GM20431 (cell line): Measurements from ENCODE around the gene LNX1.
"Not testable (repeated sequence)": the region's sequence is repeated elsewhere in the genome, so short reads cannot be mapped to it uniquely, and the experiment has no call there.

Source experiments
- in situ Hi-C: fragments of 300-500 bp; cut with MseI, MboI; formaldehyde crosslinking; loops from one replicate; pipeline ENCODE4 v1.15.0; 2020; ENCODE audit warnings: low sequenced_read_pairs; ENCODE audit not compliant: unreplicated experiment

The LNX1 gene

GRCh38 chr4:53424280-53424679, 167.0 kb downstream of the LNX1 start:
- in situ Hi-C loops, result no loop called here

GRCh38 chr4:53422367-53422766, 168.9 kb downstream of the LNX1 start:
- in situ Hi-C loops, result no loop called here

- in situ Hi-C loops, result no loop called here
Observed at GRCh38 chr4:53421791-53422190, 169.5 kb downstream of the LNX1 start.

GRCh38 chr4:53419208-53419607, 172.1 kb downstream of the LNX1 start:
- in situ Hi-C loops, result no loop called here

GRCh38 chr4:53409479-53409878, 181.8 kb downstream of the LNX1 start:
- in situ Hi-C loops, result not testable (repeated sequence)
